Gastroesophageal sphincter (tissue), 4 donors: ENCODE results near the gene RIPK1. TPM values are rescaled to one million over a fixed set of nuclear protein-coding genes. Genes with fewer than 3 reads are reported as not detected.
"Not testable (repeated sequence)": the region's sequence is repeated elsewhere in the genome, so short reads cannot be mapped to it uniquely, and the experiment has no call there.

ENCODE experiments used
- ATAC-seq: fragments of 150-250 bp; one replicate; pipeline ENCODE4 v1.9.1; 2016; ENCODE audit warnings: mild to moderate bottlenecking, moderate library complexity
- H3K27ac ChIP-seq, 4 donors: fragments of 200-600 bp; sonication (generic) in 3 of 4; 1 replicate in 3 of 4; 2 replicates in 1 of 4; pipeline ENCODE4 v1.5.1; 2016 to 2019
- H3K27me3 ChIP-seq: fragments of 200-600 bp; sonication (generic); one replicate; pipeline ENCODE4 v1.5.1; 2019
- H3K36me3 ChIP-seq, 2 donors: fragments of 200-600 bp; sonication (generic); one replicate each; pipeline ENCODE4 v1.5.1; 2019; ENCODE audit warnings: control low read depth in 1 of 2
- H3K4me1 ChIP-seq, 3 donors: fragments of 200-600 bp; sonication (generic); 1 replicate in 2 of 3; 2 replicates in 1 of 3; pipeline ENCODE4 v1.5.1; 2016 to 2019; ENCODE audit warnings: control low read depth in 2 of 3
- H3K4me3 ChIP-seq, 2 donors: fragments of 200-600 bp; sonication (generic); one replicate each; pipeline ENCODE4 v1.5.1; 2019; ENCODE audit warnings: mild to moderate bottlenecking in 1 of 2, moderate library complexity in 1 of 2
- H3K9me3 ChIP-seq, 3 donors: fragments of 200-600 bp; sonication (generic); one replicate each; pipeline ENCODE4 v1.5.1; 2017 to 2019; ENCODE audit warnings: control low read depth in 2 of 3
- CTCF ChIP-seq, 4 experiments: fragments of 200-600 bp in 2 of 4; fragments of 450-650 bp in 2 of 4; sonication (generic) in 1 of 4; IDR thresholded peaks; one replicate each; pipeline ENCODE4 v1.5.1; 2017 to 2019; ENCODE audit warnings: antibody characterized with exemption in 4 of 4, mild to moderate bottlenecking in 2 of 4, moderate library complexity in 2 of 4
- EP300 ChIP-seq: sonication (generic); formaldehyde crosslinking; IDR thresholded peaks from one replicate; pipeline ENCODE4 v1.6.1; 2017; ENCODE audit warnings: antibody characterized with exemption, mild to moderate bottlenecking
- POLR2A ChIP-seq, 2 donors: fragments of 450-650 bp; IDR thresholded peaks; one replicate each; pipeline ENCODE4 v1.6.1; 2017; ENCODE audit warnings: antibody characterized with exemption in 2 of 2, mild to moderate bottlenecking in 2 of 2, moderate library complexity in 1 of 2
- POLR2AphosphoS5 ChIP-seq: sonication (generic); formaldehyde crosslinking; IDR thresholded peaks from one replicate; pipeline ENCODE4 v1.6.1; 2017; ENCODE audit warnings: antibody characterized with exemption
- WGBS, 2 donors: methylation state at CpG; one replicate each; pipeline ENCODE4 v1.1.5; 2018; ENCODE audit warnings: low coverage in 1 of 2; 5-methylcytosine and 5-hydroxymethylcytosine counted together
- total RNA-seq, 4 donors: library from RNA; depleted of rRNA; stranded (reverse); fragments of >200 nt; gene quantifications; one replicate each; pipeline ENCODE4 v1.1.0, GENCODE V29; 2016

Gene RIPK1
- total RNA-seq, 4 donors from 2014 or later: 20.1 to 28.9 (median 25.7) TPM

- Histone ChIP-seq H3K4me3 (no peak overlapping the region), H3K36me3 (peaks cover 0 to 18% of the 10 kb centered on the region in 2 donors), H3K4me1 (peaks cover 7 to 66% (median 15%) of the 10 kb centered on the region in 3 donors), H3K9me3 (no peaks in the 10 kb centered on the region), H3K27me3 (no peaks in the 10 kb centered on the region), H3K27ac (no peak overlapping the region)
- no peak for TF ChIP-seq POLR2A (IDR thresholded peaks at IDR 0.05)
- no peak for TF ChIP-seq POLR2AphosphoS5
- no peak for TF ChIP-seq EP300
- TF ChIP-seq CTCF (IDR thresholded peaks at IDR 0.05): no peak
- WGBS, 2 donors: 67 to 75% methylated on average over 7 of the region's 7 CpGs
- no peak for ATAC-seq
Observed at GRCh38 chr6:3072798-3073197, 4.5 kb downstream of the RIPK1 start.

- Histone ChIP-seq H3K4me1 (peaks cover 7 to 63% (median 14%) of the 10 kb centered on the region in 3 donors), H3K27ac (no peak overlapping the region), H3K27me3 (no peaks in the 10 kb centered on the region), H3K4me3 (no peak overlapping the region), H3K36me3 (peaks cover 3 to 24% of the 10 kb centered on the region in 2 donors), H3K9me3 (no peaks in the 10 kb centered on the region)
- no peak for ATAC-seq
- 95% methylated on average over 4 to 8 of the region's 11 CpGs for WGBS, 2 donors
- TF ChIP-seq POLR2AphosphoS5: no peak
- TF ChIP-seq EP300: no peak
- TF ChIP-seq POLR2A (IDR thresholded peaks at IDR 0.05): no peak
- no peak for TF ChIP-seq CTCF (IDR thresholded peaks at IDR 0.05)
Observed at GRCh38 chr6:3073382-3073781, 5.1 kb downstream of the RIPK1 start.

GRCh38 chr6:3075772-3076113 lies 7.4 kb downstream of the RIPK1 start:
- Histone ChIP-seq H3K27me3 (no peaks in the 10 kb centered on the region), H3K4me3 (no peak overlapping the region), H3K4me1 (peaks cover 0 to 46% (median 10%) of the 10 kb centered on the region in 3 donors), H3K27ac (no peak overlapping the region), H3K36me3 (peaks cover 3 to 47% of the 10 kb centered on the region in 2 donors), H3K9me3 (no peaks in the 10 kb centered on the region)
- 55 to 64% methylated on average over 4 of the region's 4 CpGs for WGBS, 2 donors
- no peak for ATAC-seq
- no peak for TF ChIP-seq CTCF (IDR thresholded peaks at IDR 0.05)
- TF ChIP-seq EP300: no peak
- no peak for TF ChIP-seq POLR2A (IDR thresholded peaks at IDR 0.05)
- TF ChIP-seq POLR2AphosphoS5: no peak

GRCh38 chr6:3076320-3076719 lies 8.0 kb downstream of the RIPK1 start:
- Histone ChIP-seq H3K27ac (no peak overlapping the region), H3K36me3 (peaks cover 3 to 53% of the 10 kb centered on the region in 2 donors), H3K4me3 (no peak overlapping the region), H3K27me3 (no peaks in the 10 kb centered on the region), H3K9me3 (no peaks in the 10 kb centered on the region), H3K4me1 (peaks cover 0 to 40% (median 10%) of the 10 kb centered on the region in 3 donors)
- 94 to 100% methylated on average over 1 to 3 of the region's 3 CpGs for WGBS, 2 donors
- TF ChIP-seq POLR2AphosphoS5: no peak
- TF ChIP-seq EP300: no peak
- TF ChIP-seq CTCF (IDR thresholded peaks at IDR 0.05): no peak
- TF ChIP-seq POLR2A (IDR thresholded peaks at IDR 0.05): no peak
- ATAC-seq: no peak

GRCh38 chr6:3077430-3077829 lies 9.1 kb downstream of the RIPK1 start:
- Histone ChIP-seq H3K9me3 (no peaks in the 10 kb centered on the region), H3K27ac (no peak overlapping the region), H3K36me3 (peaks cover 3 to 64% of the 10 kb centered on the region in 2 donors), H3K27me3 (no peaks in the 10 kb centered on the region), H3K4me1 (peaks cover 0 to 33% (median 10%) of the 10 kb centered on the region in 3 donors), H3K4me3 (no peak overlapping the region)
- TF ChIP-seq POLR2AphosphoS5 (no peak), EP300 (no peak), POLR2A (IDR thresholded peaks at IDR 0.05) (no peak), CTCF (IDR thresholded peaks at IDR 0.05) (no peak)
- ATAC-seq: no peak
- 83 to 87% methylated on average over 4 to 6 of the region's 9 CpGs for WGBS, 2 donors

GRCh38 chr6:3078952-3079351 lies 10.7 kb downstream of the RIPK1 start:
- Histone ChIP-seq H3K36me3 (peaks cover 3 to 75% of the 10 kb centered on the region in 2 donors), H3K4me1 (peaks cover 0 to 20% (median 10%) of the 10 kb centered on the region in 3 donors)
- H3K9me3 ChIP-seq, ATAC-seq, H3K4me3 ChIP-seq, H3K27ac ChIP-seq, H3K27me3 ChIP-seq: not testable (repeated sequence)
- 97% methylated on average over 4 of the region's 8 CpGs; no CpG with 5 or more reads in 1 of the 2 donors for WGBS, 2 donors
